Activated T-cell treated with anti-CD3 and anti-CD28 coated beads, Interleukin-2, amount 50 U/mL, for 4 hours (primary cell): ENCODE results near the gene RNF128. TPM values are rescaled to one million over a fixed set of nuclear protein-coding genes. Genes with fewer than 3 reads are reported as not detected.
A peak's percentile ranks its signal among the peaks of the same experiment; 100 is the strongest.

Experiments
- ATAC-seq, 2 donors: fragments of 200-7000 bp; cut with Tn5 transposase; one replicate each; pipeline ENCODE4 v1.10.0; 2021
- DNase-seq: peaks from one replicate; pipeline ENCODE4 v3.0.0-alpha.2; 2020
- H3K27me3 Mint-ChIP-seq: one replicate; pipeline ENCODE4 v1.8.0; 2021; ENCODE audit warnings: low read depth, mixed read lengths
- H3K36me3 Mint-ChIP-seq: one replicate; pipeline ENCODE4 v1.8.0; 2022; ENCODE audit warnings: mixed read lengths; ENCODE audit not compliant: insufficient read depth
- H3K4me1 Mint-ChIP-seq: one replicate; pipeline ENCODE4 v1.8.0; 2021; ENCODE audit warnings: low read depth, mixed read lengths
- H3K4me3 Mint-ChIP-seq: one replicate; pipeline ENCODE4 v1.8.0; 2021; ENCODE audit warnings: mild to moderate bottlenecking, moderate library complexity, mixed read lengths
- H3K9me3 Mint-ChIP-seq: one replicate; pipeline ENCODE4 v1.8.0; 2021; ENCODE audit warnings: mixed read lengths
- total RNA-seq, 3 donors: library from RNA; stranded (reverse); gene quantifications; one replicate each; pipeline ENCODE4 v1.2.1, GENCODE V29; 2021

RNF128 gene, protein sequence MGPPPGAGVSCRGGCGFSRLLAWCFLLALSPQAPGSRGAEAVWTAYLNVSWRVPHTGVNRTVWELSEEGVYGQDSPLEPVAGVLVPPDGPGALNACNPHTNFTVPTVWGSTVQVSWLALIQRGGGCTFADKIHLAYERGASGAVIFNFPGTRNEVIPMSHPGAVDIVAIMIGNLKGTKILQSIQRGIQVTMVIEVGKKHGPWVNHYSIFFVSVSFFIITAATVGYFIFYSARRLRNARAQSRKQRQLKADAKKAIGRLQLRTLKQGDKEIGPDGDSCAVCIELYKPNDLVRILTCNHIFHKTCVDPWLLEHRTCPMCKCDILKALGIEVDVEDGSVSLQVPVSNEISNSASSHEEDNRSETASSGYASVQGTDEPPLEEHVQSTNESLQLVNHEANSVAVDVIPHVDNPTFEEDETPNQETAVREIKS
- under 1 TPM in 1 of 3 donors, not detected in 2; 0.08 TPM for total RNA-seq

DNA sequence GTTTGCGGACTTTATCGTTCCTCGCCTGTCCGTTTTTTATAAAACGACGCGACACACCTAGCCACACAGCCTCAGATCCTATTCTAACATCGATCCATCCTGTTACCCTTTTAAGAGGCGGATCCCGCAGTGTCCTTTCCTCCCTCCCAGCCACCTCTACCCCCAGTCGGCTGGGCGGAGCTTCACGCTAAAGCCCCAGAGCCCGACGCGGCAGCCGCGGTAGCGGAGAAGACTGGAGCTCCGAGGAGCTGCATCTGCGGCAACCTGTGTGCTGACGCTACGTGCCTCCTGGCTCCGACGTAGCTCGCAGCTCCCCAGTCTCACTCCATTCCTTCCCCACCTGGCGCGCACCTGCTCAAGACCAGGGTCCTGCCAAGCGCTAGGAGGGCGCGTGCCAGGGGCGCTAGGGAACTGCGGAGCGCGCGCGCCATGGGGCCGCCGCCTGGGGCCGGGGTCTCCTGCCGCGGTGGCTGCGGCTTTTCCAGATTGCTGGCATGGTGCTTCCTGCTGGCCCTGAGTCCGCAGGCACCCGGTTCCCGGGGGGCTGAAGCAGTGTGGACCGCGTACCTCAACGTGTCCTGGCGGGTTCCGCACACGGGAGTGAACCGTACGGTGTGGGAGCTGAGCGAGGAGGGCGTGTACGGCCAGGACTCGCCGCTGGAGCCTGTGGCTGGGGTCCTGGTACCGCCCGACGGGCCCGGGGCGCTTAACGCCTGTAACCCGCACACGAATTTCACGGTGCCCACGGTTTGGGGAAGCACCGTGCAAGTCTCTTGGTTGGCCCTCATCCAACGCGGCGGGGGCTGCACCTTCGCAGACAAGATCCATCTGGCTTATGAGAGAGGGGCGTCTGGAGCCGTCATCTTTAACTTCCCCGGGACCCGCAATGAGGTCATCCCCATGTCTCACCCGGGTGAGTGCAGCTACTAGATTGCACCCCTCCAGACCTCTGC lies at the start of gene RNF128:
Gene RNF128 (plus strand): TSS at position 217 of the 953 bp plus-strand sequence. CDS start 213 bp downstream, at position 430.
- no peaks in the 10 kb centered on the region for H3K36me3 Mint-ChIP-seq
- peak within 1 kb of the TSS; percentile 72 for H3K4me3 Mint-ChIP-seq
- peaks cover 35% of the 10 kb centered on the region for H3K27me3 Mint-ChIP-seq
- H3K4me1 Mint-ChIP-seq, result peaks cover 6% of the 10 kb centered on the region
- DNase-seq (no peak), ATAC-seq (peak; percentile 71 to 82)
- H3K9me3 Mint-ChIP-seq, result no peaks in the 10 kb centered on the region

DNA sequence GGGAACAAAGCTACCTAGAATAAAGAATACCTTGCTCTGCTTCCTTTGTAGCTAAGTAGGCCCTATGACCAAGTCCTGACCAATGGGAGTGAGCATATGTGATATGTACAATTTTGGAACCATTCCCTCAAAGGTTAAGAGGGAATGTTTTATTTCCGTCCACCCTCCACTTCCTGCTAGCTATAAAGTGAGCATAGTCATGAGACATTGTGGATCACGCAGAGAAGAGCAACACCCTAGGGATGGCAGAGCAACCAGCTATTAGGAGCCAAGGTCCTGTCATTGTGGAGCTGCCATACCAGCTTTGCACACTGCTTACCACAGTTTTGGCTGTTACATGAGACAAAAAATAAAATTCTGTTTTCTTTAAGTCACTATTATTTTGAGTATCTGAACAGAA lies 45.8 kb upstream of the RNF128 start:
- Mint-ChIP-seq H3K27me3 (no peaks in the 10 kb centered on the region), H3K4me1 (no peaks in the 10 kb centered on the region), H3K9me3 (no peaks in the 10 kb centered on the region), H3K4me3 (no peak overlapping the region), H3K36me3 (peaks cover 2% of the 10 kb centered on the region)
- no peak for DNase-seq
- ATAC-seq, result no peak

DNA sequence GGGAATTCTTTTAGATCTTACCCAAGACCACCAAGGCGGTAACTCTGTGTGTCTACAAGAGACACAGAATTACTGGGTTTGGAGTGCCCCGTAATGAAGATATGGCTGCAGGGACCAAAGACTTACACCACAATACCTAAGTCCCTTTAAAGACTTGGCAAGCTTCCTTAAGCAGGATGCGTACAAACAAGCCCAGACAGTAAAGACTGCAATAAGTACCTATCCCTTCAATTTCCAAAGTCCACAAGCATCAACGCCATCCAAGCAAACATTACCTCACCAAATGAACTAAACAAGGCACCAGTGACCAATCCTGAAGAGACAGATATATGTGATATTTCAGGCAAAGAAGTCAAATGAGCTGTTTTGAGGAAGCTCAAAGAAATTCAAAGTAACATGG lies 42.3 kb upstream of the RNF128 start:
- ATAC-seq (no peak), DNase-seq (no peak)
- no peak overlapping the region for H3K4me3 Mint-ChIP-seq
- no peaks in the 10 kb centered on the region for H3K4me1 Mint-ChIP-seq
- peaks cover 3% of the 10 kb centered on the region for H3K9me3 Mint-ChIP-seq
- no peaks in the 10 kb centered on the region for H3K27me3 Mint-ChIP-seq
- peaks cover 2% of the 10 kb centered on the region for H3K36me3 Mint-ChIP-seq

DNA sequence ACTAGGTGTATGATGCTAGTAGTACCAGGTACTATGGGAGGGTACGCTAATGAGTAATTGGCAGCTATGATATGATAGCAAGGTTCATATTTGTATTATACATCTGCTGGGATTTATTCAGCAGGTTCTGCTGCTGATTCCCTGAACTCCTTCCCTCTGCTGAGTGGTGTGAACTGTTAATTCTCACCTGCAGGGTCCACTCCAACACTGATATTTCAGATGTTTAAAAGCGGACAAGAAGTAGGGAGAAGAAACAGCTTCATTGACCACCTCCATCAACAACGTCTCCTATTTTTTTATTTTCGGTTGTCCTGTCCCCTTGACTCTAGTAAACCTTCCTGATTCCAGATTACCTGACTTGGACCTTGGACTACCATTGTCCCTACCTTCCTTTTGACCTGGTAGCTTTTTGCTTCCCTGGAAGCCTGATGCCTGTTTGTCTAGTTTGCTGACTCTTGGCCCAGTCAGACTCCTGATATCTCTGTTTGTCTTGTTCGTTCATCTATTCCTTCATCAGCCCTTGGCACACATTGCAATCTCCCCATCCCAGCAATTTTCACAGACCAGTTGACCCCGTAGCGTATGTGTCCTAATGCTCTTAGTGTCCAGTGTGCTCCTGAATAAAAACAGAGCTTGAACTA lies 34.0 kb upstream of the RNF128 start:
- H3K4me1 Mint-ChIP-seq, result no peaks in the 10 kb centered on the region
- H3K4me3 Mint-ChIP-seq, result no peak overlapping the region

DNA sequence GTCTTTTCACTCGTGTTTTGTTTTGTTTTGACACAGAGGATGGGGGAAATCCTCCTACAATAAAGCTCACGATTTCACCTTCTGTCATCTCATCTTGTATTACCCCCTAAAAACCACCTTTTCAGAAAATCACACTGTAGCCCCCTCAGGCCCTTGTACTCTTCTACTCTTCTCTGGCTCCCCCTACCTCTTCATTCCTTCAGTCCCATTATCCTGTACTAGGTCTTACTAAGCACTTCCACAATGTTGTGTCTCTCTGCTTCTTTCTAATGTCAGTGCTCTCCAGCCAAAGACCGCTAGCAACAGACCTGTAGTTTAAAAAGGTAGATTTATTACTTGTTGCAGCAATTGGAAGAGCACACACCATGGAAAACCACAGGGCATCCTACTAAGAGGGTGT lies 30.0 kb upstream of the RNF128 start:
- H3K36me3 Mint-ChIP-seq, result no peaks in the 10 kb centered on the region
- ATAC-seq (no peak), DNase-seq (no peak)
- H3K4me1 Mint-ChIP-seq, result no peaks in the 10 kb centered on the region
- peaks cover 6% of the 10 kb centered on the region for H3K27me3 Mint-ChIP-seq
- H3K4me3 Mint-ChIP-seq, result no peak overlapping the region
- H3K9me3 Mint-ChIP-seq, result no peaks in the 10 kb centered on the region

More for the DNA sequence above, 34.0 kb upstream of the RNF128 start:
- no peak for ATAC-seq
- Mint-ChIP-seq H3K27me3 (peaks cover 4% of the 10 kb centered on the region), H3K36me3 (no peaks in the 10 kb centered on the region), H3K9me3 (no peaks in the 10 kb centered on the region)
- DNase-seq, result no peak

DNA sequence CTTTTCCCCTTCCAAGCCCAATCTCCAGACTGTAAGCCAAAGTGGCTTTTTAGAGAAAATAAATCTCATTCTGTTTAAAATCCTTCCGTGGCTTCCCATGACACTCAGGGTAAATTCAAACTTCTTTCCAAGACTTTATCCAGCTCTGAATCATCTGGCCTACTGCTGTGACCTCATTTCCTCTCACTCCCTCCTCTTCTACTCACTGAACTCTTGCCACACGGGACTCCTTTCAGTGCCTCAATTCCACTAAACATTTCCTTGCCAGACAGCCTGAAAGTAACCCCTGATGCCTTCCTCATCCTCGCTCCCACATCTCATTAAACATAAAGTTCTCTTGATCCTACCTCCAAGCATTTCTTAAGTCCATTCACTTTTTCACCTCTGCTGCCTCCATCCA lies 27.8 kb upstream of the RNF128 start:
- no peak for DNase-seq
- ATAC-seq, result no peak
- Mint-ChIP-seq H3K27me3 (peaks cover 2% of the 10 kb centered on the region), H3K9me3 (no peaks in the 10 kb centered on the region), H3K4me1 (no peaks in the 10 kb centered on the region), H3K36me3 (no peaks in the 10 kb centered on the region), H3K4me3 (no peak overlapping the region)

DNA sequence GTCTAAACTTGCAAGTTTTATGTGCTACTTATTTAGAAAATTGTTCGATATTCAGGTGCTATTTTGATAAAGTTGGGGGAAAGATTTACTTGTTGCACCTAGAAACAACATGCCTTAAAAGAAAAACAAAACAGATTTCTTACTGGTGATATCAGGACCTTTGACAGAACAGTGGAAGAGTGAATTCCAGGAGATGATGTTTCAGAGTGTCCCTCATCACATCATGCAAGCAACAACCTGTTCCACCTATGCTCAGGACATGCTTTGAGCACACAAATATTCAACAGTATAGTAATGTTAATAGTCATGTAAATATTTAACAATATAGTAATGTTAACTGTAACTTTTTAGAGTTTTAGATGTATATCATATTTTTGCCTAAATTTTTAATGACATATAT lies 23.9 kb upstream of the RNF128 start:
- Mint-ChIP-seq H3K36me3 (no peaks in the 10 kb centered on the region), H3K9me3 (no peaks in the 10 kb centered on the region), H3K4me1 (no peaks in the 10 kb centered on the region), H3K27me3 (peaks cover 2% of the 10 kb centered on the region), H3K4me3 (no peak overlapping the region)
- ATAC-seq, result no peak
- no peak for DNase-seq

DNA sequence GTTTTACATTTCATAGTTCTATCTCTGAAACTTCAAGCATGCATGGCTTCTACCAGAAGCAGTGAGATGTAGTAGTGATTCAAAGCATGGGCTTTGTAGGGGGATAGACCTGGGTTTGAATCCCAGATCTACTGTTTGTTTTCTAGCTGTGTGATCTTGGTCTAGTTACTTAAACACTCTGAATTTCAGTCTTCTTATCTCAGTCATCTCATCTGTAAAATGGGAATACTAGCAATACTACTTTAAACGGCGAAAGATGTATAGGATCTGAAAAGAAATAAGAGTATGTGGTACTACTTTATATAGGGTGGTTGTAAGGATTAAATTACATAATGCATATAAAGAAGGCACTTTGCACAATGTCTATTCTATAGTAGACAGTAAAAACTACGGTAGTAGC lies 20.0 kb upstream of the RNF128 start:
- Mint-ChIP-seq H3K4me1 (no peaks in the 10 kb centered on the region), H3K27me3 (no peaks in the 10 kb centered on the region), H3K36me3 (no peaks in the 10 kb centered on the region), H3K9me3 (no peaks in the 10 kb centered on the region), H3K4me3 (no peak overlapping the region)
- DNase-seq (no peak), ATAC-seq (no peak)

DNA sequence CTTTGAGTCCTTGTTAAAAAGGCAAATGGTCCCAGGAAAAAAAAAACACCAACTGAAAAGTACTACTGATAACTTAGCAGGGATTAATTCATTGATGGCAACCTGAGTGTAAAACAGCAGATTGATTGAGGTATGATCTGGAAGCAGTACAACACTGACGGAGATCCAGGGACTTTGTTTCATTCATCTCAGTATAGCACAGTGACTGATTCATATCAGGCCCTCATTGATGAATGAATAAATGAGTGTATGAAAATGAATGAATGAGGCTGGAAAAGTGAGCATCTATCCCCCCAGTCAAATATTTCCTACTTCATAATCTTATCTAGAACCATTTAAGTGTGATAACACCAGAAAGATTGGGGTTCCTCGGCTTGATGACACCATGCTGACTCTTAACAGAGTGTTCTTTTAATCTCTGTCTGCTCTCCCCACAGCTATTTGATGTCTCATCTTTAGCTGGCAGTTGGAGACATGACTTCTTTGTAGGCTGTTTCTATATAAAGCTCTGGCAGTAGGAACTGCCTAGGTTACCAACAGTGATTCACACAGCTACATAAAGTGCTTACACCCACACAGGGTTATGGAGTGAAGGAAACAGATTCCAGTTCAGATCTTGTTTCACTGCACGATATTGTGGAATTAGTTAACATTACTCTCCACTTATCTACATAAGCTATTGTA lies 18.6 kb upstream of the RNF128 start:
- peak; percentile 92 to 96 for ATAC-seq
- Mint-ChIP-seq H3K4me1 (no peaks in the 10 kb centered on the region), H3K36me3 (no peaks in the 10 kb centered on the region), H3K4me3 (no peak overlapping the region), H3K27me3 (no peaks in the 10 kb centered on the region), H3K9me3 (no peaks in the 10 kb centered on the region)
- no peak for DNase-seq

DNA sequence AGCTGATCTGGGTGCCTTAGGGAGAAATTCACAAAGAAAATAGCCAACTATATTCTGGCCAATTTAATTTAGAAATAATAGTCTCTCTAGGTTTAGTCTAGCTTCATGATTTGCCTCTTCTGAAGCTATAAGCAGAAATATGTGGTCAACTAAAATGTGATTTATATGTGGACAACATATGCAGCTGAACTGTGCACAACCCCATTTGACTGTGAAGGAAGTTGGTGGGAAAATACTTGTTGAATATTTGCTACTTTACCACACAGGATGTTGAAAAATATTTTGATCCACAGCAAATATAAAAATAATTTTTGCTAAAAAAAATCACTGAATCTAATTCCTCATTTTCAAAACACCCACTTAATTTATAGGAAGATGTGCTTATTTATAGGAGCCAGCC lies 15.7 kb upstream of the RNF128 start:
- no peak overlapping the region for H3K4me3 Mint-ChIP-seq
- ATAC-seq, result no peak
- no peaks in the 10 kb centered on the region for H3K9me3 Mint-ChIP-seq
- DNase-seq, result no peak
- no peaks in the 10 kb centered on the region for H3K27me3 Mint-ChIP-seq
- no peaks in the 10 kb centered on the region for H3K4me1 Mint-ChIP-seq
- H3K36me3 Mint-ChIP-seq, result no peaks in the 10 kb centered on the region

DNA sequence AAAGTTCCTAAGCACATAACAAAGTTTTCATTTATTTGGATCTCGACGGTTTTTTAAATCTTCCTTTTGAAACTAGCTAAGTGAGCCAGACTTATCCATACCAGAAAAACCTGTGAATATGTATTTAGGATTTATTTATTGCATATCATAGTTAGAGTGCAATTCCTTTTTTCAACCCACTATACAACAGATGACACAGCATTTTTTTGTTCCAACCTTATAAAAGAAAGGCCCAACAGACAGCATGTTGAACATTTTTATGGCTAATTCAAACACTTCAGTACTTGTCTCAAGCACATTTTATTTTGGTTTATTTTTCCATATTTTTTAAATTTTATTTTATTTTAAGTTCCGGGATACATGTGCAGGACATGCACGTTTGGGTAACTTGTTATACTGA lies 15.1 kb upstream of the RNF128 start:
- Mint-ChIP-seq H3K36me3 (no peaks in the 10 kb centered on the region), H3K9me3 (no peaks in the 10 kb centered on the region), H3K4me3 (no peak overlapping the region), H3K27me3 (no peaks in the 10 kb centered on the region), H3K4me1 (no peaks in the 10 kb centered on the region)
- no peak for DNase-seq
- ATAC-seq, result no peak

DNA sequence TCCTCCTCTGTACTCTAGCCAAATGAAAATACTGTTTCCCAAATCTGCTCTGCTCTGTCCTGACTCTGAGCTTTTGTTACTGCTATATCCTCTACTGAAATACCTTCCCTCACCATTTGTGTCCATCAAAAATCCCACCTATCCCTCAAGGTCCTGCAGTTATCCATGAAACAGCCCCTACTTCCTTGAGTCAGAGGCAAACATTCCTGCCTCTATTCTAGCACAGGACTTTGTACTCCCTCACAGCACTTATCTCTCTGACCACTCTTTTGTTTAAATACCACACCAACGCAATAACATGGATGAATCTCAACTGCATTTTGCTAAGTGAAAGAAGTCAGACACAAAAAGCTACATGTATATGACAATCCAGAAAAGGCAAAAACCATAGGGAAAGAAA lies 10.5 kb upstream of the RNF128 start:
- ATAC-seq (no peak), DNase-seq (no peak)
- no peaks in the 10 kb centered on the region for H3K4me1 Mint-ChIP-seq
- H3K36me3 Mint-ChIP-seq, result no peaks in the 10 kb centered on the region
- H3K9me3 Mint-ChIP-seq, result no peaks in the 10 kb centered on the region
- no peaks in the 10 kb centered on the region for H3K27me3 Mint-ChIP-seq
- no peak overlapping the region for H3K4me3 Mint-ChIP-seq

DNA sequence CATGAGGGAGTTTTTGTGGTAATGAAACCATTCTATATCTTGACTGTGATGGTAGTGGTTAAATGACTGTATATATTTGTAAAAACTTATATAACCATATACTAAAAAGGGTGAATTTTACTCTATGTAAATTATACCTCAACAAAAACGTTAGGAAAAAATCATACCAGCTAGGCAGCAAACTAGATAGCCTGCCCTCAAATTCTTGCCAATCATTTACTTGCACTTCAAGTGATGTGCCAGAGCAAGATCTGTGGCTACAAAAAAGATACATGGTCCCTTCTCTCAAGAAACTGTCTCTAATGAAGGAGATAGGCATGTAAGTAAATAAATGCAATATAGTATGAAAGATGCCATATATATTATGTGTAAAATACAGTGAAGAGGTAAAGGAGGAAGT lies 10.0 kb upstream of the RNF128 start:
- ATAC-seq (no peak), DNase-seq (no peak)
- H3K4me3 Mint-ChIP-seq, result no peak overlapping the region
- H3K27me3 Mint-ChIP-seq, result no peaks in the 10 kb centered on the region
- H3K36me3 Mint-ChIP-seq, result no peaks in the 10 kb centered on the region
- H3K9me3 Mint-ChIP-seq, result no peaks in the 10 kb centered on the region
- H3K4me1 Mint-ChIP-seq, result no peaks in the 10 kb centered on the region

DNA sequence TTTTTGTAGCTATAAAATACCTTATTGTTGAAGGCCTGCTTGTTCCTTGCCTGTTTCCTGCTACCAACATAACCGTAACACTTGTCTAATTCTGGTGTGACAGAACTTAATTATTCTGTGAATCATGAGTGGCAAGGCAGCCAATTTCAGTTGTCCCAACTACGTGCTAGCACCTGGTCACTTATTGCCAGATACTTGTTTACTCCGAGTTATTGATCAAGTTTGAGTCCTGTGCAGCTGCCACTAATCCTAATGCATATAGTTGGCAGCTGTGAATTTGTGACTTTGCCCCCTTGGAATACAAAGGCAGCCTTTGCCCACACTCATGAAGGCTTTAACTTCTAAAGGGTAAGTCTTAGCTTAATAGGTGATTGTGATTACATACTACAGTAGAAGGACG lies 7.8 kb upstream of the RNF128 start:
- no peaks in the 10 kb centered on the region for H3K9me3 Mint-ChIP-seq
- DNase-seq (no peak), ATAC-seq (no peak)
- peaks cover 3% of the 10 kb centered on the region for H3K27me3 Mint-ChIP-seq
- no peaks in the 10 kb centered on the region for H3K4me1 Mint-ChIP-seq
- H3K36me3 Mint-ChIP-seq, result no peaks in the 10 kb centered on the region
- no peak overlapping the region for H3K4me3 Mint-ChIP-seq
